ENCODE data around the gene HVCN1. TPM values are rescaled to one million over a fixed set of nuclear protein-coding genes. Genes with fewer than 3 reads are reported as not detected.

HVCN1 gene
- total RNA-seq, 1 donor from 2014 or later: 0.33 TPM

- H3K36me3 ChIP-seq (ENCODE audit: control insufficient read depth, insufficient read depth, low read length): no peaks in the 10 kb centered on the region
- no peak overlapping the region for H3K4me3 ChIP-seq (ENCODE audit: low read depth, low read length)
- H3K27me3 ChIP-seq (ENCODE audit: control insufficient read depth, insufficient read depth, low read length): no peaks in the 10 kb centered on the region
- DNase-seq (ENCODE audit: low read depth): no peak
- TF ChIP-seq CTCF (IDR thresholded peaks at IDR 0.05; ENCODE audit: insufficient read depth, low read length, poor library complexity, severe bottlenecking): no peak
Measured at GRCh38 chr12:110697236-110697635, 8.3 kb upstream of the HVCN1 start.

- no peak for TF ChIP-seq CTCF (IDR thresholded peaks at IDR 0.05; ENCODE audit: insufficient read depth, low read length, poor library complexity, severe bottlenecking)
- Histone ChIP-seq H3K36me3 (ENCODE audit: control insufficient read depth, insufficient read depth, low read length) (no peaks in the 10 kb centered on the region), H3K4me3 (ENCODE audit: low read depth, low read length) (no peak overlapping the region), H3K27me3 (ENCODE audit: control insufficient read depth, insufficient read depth, low read length) (no peaks in the 10 kb centered on the region)
- no peak for DNase-seq (ENCODE audit: low read depth)
Measured at GRCh38 chr12:110696283-110696682, 7.4 kb upstream of the HVCN1 start.

GRCh38 chr12:110694330-110694901 is 5.5 kb upstream of the HVCN1 start:
- H3K27me3 ChIP-seq (ENCODE audit: control insufficient read depth, insufficient read depth, low read length): no peaks in the 10 kb centered on the region
- no peak overlapping the region for H3K4me3 ChIP-seq (ENCODE audit: low read depth, low read length)
- no peaks in the 10 kb centered on the region for H3K36me3 ChIP-seq (ENCODE audit: control insufficient read depth, insufficient read depth, low read length)
- no peak for TF ChIP-seq CTCF (IDR thresholded peaks at IDR 0.05; ENCODE audit: insufficient read depth, low read length, poor library complexity, severe bottlenecking)
- DNase-seq (ENCODE audit: low read depth): no peak

GRCh38 chr12:110693731-110694130 is 4.8 kb upstream of the HVCN1 start:
- no peak for DNase-seq (ENCODE audit: low read depth)

GRCh38 chr12:110690127-110690430 is 1.2 kb upstream of the HVCN1 start:
- no peak for TF ChIP-seq CTCF (IDR thresholded peaks at IDR 0.05; ENCODE audit: insufficient read depth, low read length, poor library complexity, severe bottlenecking)
- no peak overlapping the region for H3K4me3 ChIP-seq (ENCODE audit: low read depth, low read length)
- H3K27me3 ChIP-seq (ENCODE audit: control insufficient read depth, insufficient read depth, low read length): peaks cover 19% of the 10 kb centered on the region
- no peaks in the 10 kb centered on the region for H3K36me3 ChIP-seq (ENCODE audit: control insufficient read depth, insufficient read depth, low read length)
- DNase-seq (ENCODE audit: low read depth): no peak

More at GRCh38 chr12:110693731-110694130, 4.8 kb upstream of the HVCN1 start:
- Histone ChIP-seq H3K27me3 (ENCODE audit: control insufficient read depth, insufficient read depth, low read length) (peaks cover 2% of the 10 kb centered on the region), H3K36me3 (ENCODE audit: control insufficient read depth, insufficient read depth, low read length) (no peaks in the 10 kb centered on the region), H3K4me3 (ENCODE audit: low read depth, low read length) (no peak overlapping the region)
- TF ChIP-seq CTCF (IDR thresholded peaks at IDR 0.05; ENCODE audit: insufficient read depth, low read length, poor library complexity, severe bottlenecking): no peak

All from kidney epithelial cell (primary cell).